CD4-positive, alpha-beta T cell treated with Interferon alpha-2 for 1 hour (primary cell): ENCODE data around the gene HS6ST3.
A peak's percentile ranks its signal among the peaks of the same experiment; 100 is the strongest.
"Not testable (repeated sequence)": the region's sequence is repeated elsewhere in the genome, so short reads cannot be mapped to it uniquely, and the experiment has no call there.

Experiments
- DNase-seq, 2 donors: peaks; one replicate each; pipeline ENCODE4 v3.0.0-alpha.2; 2020 to 2022

HS6ST3 gene

GRCh38 chr13:96089749-96090239, at the start of gene HS6ST3:
HS6ST3 (plus strand) TSS chr13:96090107.
- DNase-seq = no peak

- no peak for DNase-seq
Measured at GRCh38 chr13:96041326-96042110, 48.4 kb upstream of the HS6ST3 start.

GRCh38 chr13:96044238-96044637, 45.7 kb upstream of the HS6ST3 start:
- no peak for DNase-seq

- not testable (repeated sequence) for DNase-seq
Measured at GRCh38 chr13:96046449-96047126, 43.3 kb upstream of the HS6ST3 start.

- DNase-seq = not testable (repeated sequence)
Measured at GRCh38 chr13:96050955-96051354, 39.0 kb upstream of the HS6ST3 start.

GRCh38 chr13:96051491-96051890, 38.4 kb upstream of the HS6ST3 start:
- DNase-seq = not testable (repeated sequence)

- not testable (repeated sequence) for DNase-seq
Measured at GRCh38 chr13:96051946-96052345, 38.0 kb upstream of the HS6ST3 start.

GRCh38 chr13:96052656-96053002, 37.3 kb upstream of the HS6ST3 start:
- no peak for DNase-seq

GRCh38 chr13:96053003-96053703, 36.8 kb upstream of the HS6ST3 start, which contains the start of gene UGGT2:
UGGT2 (minus strand) TSS chr13:96053401; CDS start chr13:96053312, 89 bp downstream.
- peak; percentile 14 to 69 for DNase-seq

- no peak for DNase-seq
Measured at GRCh38 chr13:96065849-96066248, 24.1 kb upstream of the HS6ST3 start.

GRCh38 chr13:96068729-96069128, 21.2 kb upstream of the HS6ST3 start:
- DNase-seq = no peak

GRCh38 chr13:96071504-96071903, 18.4 kb upstream of the HS6ST3 start:
- no peak for DNase-seq

- DNase-seq = no peak
Measured at GRCh38 chr13:96072392-96072791, 17.5 kb upstream of the HS6ST3 start.

- DNase-seq = no peak
Measured at GRCh38 chr13:96075953-96076543, 13.9 kb upstream of the HS6ST3 start.

GRCh38 chr13:96080676-96081075, 9.2 kb upstream of the HS6ST3 start:
- no peak for DNase-seq

- no peak for DNase-seq
Measured at GRCh38 chr13:96081888-96082287, 8.0 kb upstream of the HS6ST3 start.

GRCh38 chr13:96082640-96083039, 7.3 kb upstream of the HS6ST3 start:
- DNase-seq = no peak

GRCh38 chr13:96086736-96087135, 3.2 kb upstream of the HS6ST3 start:
- no peak for DNase-seq

- no peak for DNase-seq
Measured at GRCh38 chr13:96089139-96089538, 768 bp upstream of the HS6ST3 start.

- DNase-seq = no peak
Measured at GRCh38 chr13:96090240-96091101, 564 bp downstream of the HS6ST3 start.

GRCh38 chr13:96091164-96092117, 1.5 kb downstream of the HS6ST3 start:
- DNase-seq = no peak
